Raji (cell line): ENCODE measurements around the gene MYH7.

Experiments used
- POLR2A ChIP-seq: IDR thresholded peaks from 2 replicates; pipeline ENCODE4 v1.6.1; 2011; ENCODE audit warnings: low read depth, low read length, control low read depth; ENCODE audit not compliant: insufficient read depth

The MYH7 gene

GRCh38 chr14:23415821-23416778 lies 19.4 kb downstream of the MYH7 start:
- TF ChIP-seq POLR2A, result no peak

GRCh38 chr14:23414906-23415820 lies 20.3 kb downstream of the MYH7 start:
- no peak for TF ChIP-seq POLR2A

- TF ChIP-seq POLR2A, result no peak
These were observed 21.2 kb downstream of the MYH7 start for GRCh38 chr14:23414254-23414653.

- no peak for TF ChIP-seq POLR2A
These were observed 21.8 kb downstream of the MYH7 start for GRCh38 chr14:23413681-23414080.

- TF ChIP-seq POLR2A, result no peak
These were observed 23.6 kb downstream of the MYH7 start for GRCh38 chr14:23411563-23412525.

GRCh38 chr14:23409966-23410635 lies 25.4 kb downstream of the MYH7 start:
- TF ChIP-seq POLR2A, result no peak

GRCh38 chr14:23409475-23409874 lies 26.0 kb downstream of the MYH7 start:
- TF ChIP-seq POLR2A, result no peak

GRCh38 chr14:23408307-23408630 lies 27.2 kb downstream of the MYH7 start:
- no peak for TF ChIP-seq POLR2A

GRCh38 chr14:23407516-23408306 lies 27.7 kb downstream of the MYH7 start, which contains the start of gene MYH6:
Gene MYH6 (minus strand): TSS chr14:23408273. CDS start chr14:23407223, 1,050 bp downstream.
- TF ChIP-seq POLR2A, result no peak

- no peak for TF ChIP-seq POLR2A
These were observed 28.6 kb downstream of the MYH7 start for GRCh38 chr14:23406725-23407355.

- no peak for TF ChIP-seq POLR2A
These were observed 29.2 kb downstream of the MYH7 start for GRCh38 chr14:23406244-23406643.

- no peak for TF ChIP-seq POLR2A
These were observed 29.9 kb downstream of the MYH7 start for GRCh38 chr14:23405516-23406025.

- TF ChIP-seq POLR2A, result no peak
These were observed 30.4 kb downstream of the MYH7 start for GRCh38 chr14:23405096-23405495.
